ENCODE results near the gene RYR2.
A peak's percentile ranks its signal among the peaks of the same experiment; 100 is the strongest.

Gene RYR2

GRCh38 chr1:237093691-237094090, 51.7 kb downstream of the RYR2 start:
- no peak for TF ChIP-seq CTCF (IDR thresholded peaks at IDR 0.05; ENCODE audit: low read depth, low read length)
- DNase-seq (ENCODE audit: low read depth in 2 of 2): no peak
- no peak overlapping the region for H3K4me3 ChIP-seq (replicated peaks in 1 of 2; ENCODE audit: low read depth in 2 of 2, low read length in 2 of 2)

GRCh38 chr1:237098541-237098940, 56.6 kb downstream of the RYR2 start:
- DNase-seq (ENCODE audit: low read depth in 2 of 2): no peak
- H3K4me3 ChIP-seq (replicated peaks in 1 of 2; ENCODE audit: low read depth in 2 of 2, low read length in 2 of 2): no peak overlapping the region
- TF ChIP-seq CTCF (IDR thresholded peaks at IDR 0.05; ENCODE audit: low read depth, low read length): no peak

GRCh38 chr1:237103021-237103420, 61.0 kb downstream of the RYR2 start:
- no peak overlapping the region for H3K4me3 ChIP-seq (replicated peaks in 1 of 2; ENCODE audit: low read depth in 2 of 2, low read length in 2 of 2)
- no peak for TF ChIP-seq CTCF (IDR thresholded peaks at IDR 0.05; ENCODE audit: low read depth, low read length)
- DNase-seq (ENCODE audit: low read depth in 2 of 2): no peak

- TF ChIP-seq CTCF (IDR thresholded peaks at IDR 0.05; ENCODE audit: low read depth, low read length): no peak
- no peak for DNase-seq (ENCODE audit: low read depth in 2 of 2)
- no peak overlapping the region for H3K4me3 ChIP-seq (replicated peaks in 1 of 2; ENCODE audit: low read depth in 2 of 2, low read length in 2 of 2)
These were observed 62.1 kb downstream of the RYR2 start for GRCh38 chr1:237104096-237104495.

GRCh38 chr1:237105826-237106225, 63.8 kb downstream of the RYR2 start:
- no peak overlapping the region for H3K4me3 ChIP-seq (replicated peaks in 1 of 2; ENCODE audit: low read depth in 2 of 2, low read length in 2 of 2)
- DNase-seq (ENCODE audit: low read depth in 2 of 2): peak in 1 of 2 donors; percentile 10
- no peak for TF ChIP-seq CTCF (IDR thresholded peaks at IDR 0.05; ENCODE audit: low read depth, low read length)

- no peak for TF ChIP-seq CTCF (IDR thresholded peaks at IDR 0.05; ENCODE audit: low read depth, low read length)
- DNase-seq (ENCODE audit: low read depth in 2 of 2): no peak
- H3K4me3 ChIP-seq (replicated peaks in 1 of 2; ENCODE audit: low read depth in 2 of 2, low read length in 2 of 2): no peak overlapping the region
These were observed 66.5 kb downstream of the RYR2 start for GRCh38 chr1:237108297-237109040.

GRCh38 chr1:237111807-237112206, 69.8 kb downstream of the RYR2 start:
- no peak overlapping the region for H3K4me3 ChIP-seq (replicated peaks in 1 of 2; ENCODE audit: low read depth in 2 of 2, low read length in 2 of 2)
- TF ChIP-seq CTCF (IDR thresholded peaks at IDR 0.05; ENCODE audit: low read depth, low read length): no peak
- DNase-seq (ENCODE audit: low read depth in 2 of 2): no peak

Measured in cardiac fibroblast (primary cell).